IMR-90 (cell line): ENCODE data around the gene STK17A. TPM values are rescaled to one million over a fixed set of nuclear protein-coding genes. Genes with fewer than 3 reads are reported as not detected.

Experiments
- ATAC-seq: fragments of 200-7000 bp; cut with Tn5 transposase; 2 replicates; pipeline ENCODE4 v1.9.1; 2020; ENCODE audit warnings: low read depth, mild to moderate bottlenecking, moderate library complexity
- BruUV-seq: library from RNA; stranded (reverse); fragments of 400-500 nt; replicated peaks from 2 replicates; lab custom pipeline; 2021; lab: Mats Ljungman, UMichigan
- CTCF ChIA-PET: fragments of 300-600 bp; formaldehyde crosslinking; extraction: SDS; loops from one replicate; lab custom pipeline; 2021; ENCODE audit warnings: antibody characterized with exemption; lab: Yijun Ruan, JAX
- POLR2A ChIA-PET: fragments of 300-600 bp; sonication (Branson Sonifier 250); formaldehyde crosslinking; loops from one replicate; lab custom pipeline; 2022; ENCODE audit warnings: antibody characterized with exemption; ENCODE audit not compliant: unreplicated experiment; lab: Charles Lee
- DNase-seq: peaks from one replicate; pipeline ENCODE4 v3.0.0; 2013
- H2AFZ ChIP-seq: replicated peaks from 2 replicates; pipeline ENCODE3; 2013; ENCODE audit warnings: low read length, mild to moderate bottlenecking; ENCODE audit not compliant: poor library complexity
- H2AK5ac ChIP-seq: 2 replicates; pipeline ENCODE4 v1.6.1; 2013; ENCODE audit warnings: low read depth, low read length, inconsistent platforms
- H2AK9ac ChIP-seq: replicated peaks from 2 replicates; pipeline ENCODE3; 2013; ENCODE audit warnings: mild to moderate bottlenecking, low read depth, low read length, moderate library complexity; ENCODE audit not compliant: poor library complexity
- H2BK120ac ChIP-seq: 2 replicates; pipeline ENCODE4 v1.6.1; 2013; ENCODE audit warnings: low read depth, low read length, inconsistent platforms
- H2BK15ac ChIP-seq: 3 replicates; pipeline ENCODE4 v1.6.1; 2013; ENCODE audit warnings: low read depth, low read length, inconsistent platforms
- H2BK20ac ChIP-seq: 2 replicates; pipeline ENCODE4 v1.6.1; 2013; ENCODE audit warnings: low read depth, mild to moderate bottlenecking, inconsistent platforms, low read length, moderate library complexity
- H2BK5ac ChIP-seq: 2 replicates; pipeline ENCODE4 v1.6.1; 2013; ENCODE audit warnings: mild to moderate bottlenecking, low read depth, low read length, inconsistent platforms; ENCODE audit not compliant: poor library complexity, severe bottlenecking
- H3K14ac ChIP-seq: replicated peaks from 2 replicates; pipeline ENCODE4 v1.6.1; 2013; ENCODE audit warnings: low read depth, low read length, inconsistent platforms
- H3K18ac ChIP-seq: 2 replicates; pipeline ENCODE4 v1.6.1; 2013; ENCODE audit warnings: low read depth, low read length, control low read depth
- H3K23ac ChIP-seq: 2 replicates; pipeline ENCODE4 v1.6.1; 2013; ENCODE audit warnings: low read depth, low read length, inconsistent platforms
- H3K27ac ChIP-seq: 2 replicates; pipeline ENCODE4 v1.5.1; 2013; ENCODE audit warnings: mild to moderate bottlenecking, control low read depth, low read length; ENCODE audit not compliant: insufficient read depth
- H3K27me3 ChIP-seq: 2 replicates; pipeline ENCODE4 v1.6.1; 2013; ENCODE audit warnings: low read length; ENCODE audit not compliant: control insufficient read depth, insufficient read depth
- H3K36me3 ChIP-seq: 2 replicates; pipeline ENCODE4 v1.6.1; 2013; ENCODE audit warnings: low read length, mixed read lengths; ENCODE audit not compliant: control insufficient read depth, insufficient read depth
- H3K4ac ChIP-seq: 2 replicates; pipeline ENCODE4 v1.6.1; 2013; ENCODE audit warnings: low read depth, low read length, inconsistent platforms
- H3K4me1 ChIP-seq: 2 replicates; pipeline ENCODE4 v1.6.1; 2013; ENCODE audit warnings: low read length, mixed read lengths; ENCODE audit not compliant: control insufficient read depth, insufficient read depth
- H3K4me2 ChIP-seq: 2 replicates; pipeline ENCODE4 v1.6.1; 2013; ENCODE audit warnings: low read depth, mild to moderate bottlenecking, control low read depth, low read length, moderate library complexity
- H3K4me3 ChIP-seq: 2 replicates; pipeline ENCODE4 v1.5.1; 2013; ENCODE audit warnings: low read depth, mild to moderate bottlenecking, control low read depth, low read length, moderate library complexity; ENCODE audit not compliant: insufficient read depth
- H3K56ac ChIP-seq: 2 replicates; pipeline ENCODE4 v1.6.1; 2013; ENCODE audit warnings: low read length, inconsistent platforms; ENCODE audit not compliant: insufficient read depth; ENCODE audit errors: extremely low read depth
- H3K79me1 ChIP-seq, 2 experiments: 2 replicates each; pipeline ENCODE4 v1.6.1; 2013; ENCODE audit warnings: low read length in 2 of 2, inconsistent platforms in 1 of 2, low read depth in 1 of 2
- H3K9ac ChIP-seq: 2 replicates; pipeline ENCODE4 v1.6.1; 2013; ENCODE audit warnings: low read depth, low read length, control low read depth
- H3K9me1 ChIP-seq: 2 replicates; pipeline ENCODE4 v1.6.1; 2013; ENCODE audit warnings: low read length, inconsistent platforms; ENCODE audit not compliant: insufficient read depth
- H3K9me3 ChIP-seq: 2 replicates; pipeline ENCODE4 v1.6.1; 2013; ENCODE audit warnings: low read length; ENCODE audit not compliant: control insufficient read depth, insufficient read depth
- H4K20me1 ChIP-seq: 2 replicates; pipeline ENCODE4 v1.6.1; 2013; ENCODE audit warnings: low read length, inconsistent platforms; ENCODE audit not compliant: insufficient read depth
- H4K5ac ChIP-seq: 2 replicates; pipeline ENCODE4 v1.6.1; 2013; ENCODE audit warnings: mild to moderate bottlenecking, low read depth, low read length, control low read depth
- H4K8ac ChIP-seq, 2 experiments: 2 replicates each; pipeline ENCODE4 v1.6.1; 2013; ENCODE audit warnings: low read depth in 2 of 2, low read length in 2 of 2, control low read depth in 1 of 2, inconsistent platforms in 1 of 2
- H4K91ac ChIP-seq: 2 replicates; pipeline ENCODE4 v1.6.1; 2013; ENCODE audit warnings: low read depth, low read length, inconsistent platforms; ENCODE audit not compliant: insufficient read depth
- CTCF ChIP-seq: conservative IDR thresholded peaks from 2 replicates; pipeline ENCODE4 v1.5.1; 2012; ENCODE audit warnings: mild to moderate bottlenecking, low read depth, low read length, improper control_type of control experiment
- MXI1 ChIP-seq: IDR thresholded peaks from 2 replicates; pipeline ENCODE4 v1.6.1; 2012; ENCODE audit warnings: low read depth, mild to moderate bottlenecking, low read length, moderate library complexity, borderline replicate concordance
- SMC3 ChIP-seq: fragments of 150-350 bp; IDR thresholded peaks from 2 replicates; pipeline ENCODE4 v1.6.1; 2016; ENCODE audit warnings: low read depth, mild to moderate bottlenecking, antibody characterized with exemption, low read length, moderate library complexity
- WGBS, 2 experiments: methylation state at CpG; one replicate each; pipeline versions ENCODE4 v1.1.5 to v1.1.7; 2013; ENCODE audit warnings: missing lambda C conversion rate in 2 of 2; ENCODE audit not compliant: insufficient read length in 1 of 2; ENCODE audit errors: extremely low coverage in 2 of 2; 5-methylcytosine and 5-hydroxymethylcytosine counted together
- dilution Hi-C: fragments of 300-500 bp; cut with HindIII; formaldehyde crosslinking; loops from one replicate; pipeline ENCODE4 v1.14.3; 2018; ENCODE audit warnings: low sequenced_read_pairs; ENCODE audit not compliant: unreplicated experiment
- in situ Hi-C: fragments of 300-500 bp; cut with MboI; formaldehyde crosslinking; loops from 3 replicates; pipeline ENCODE4 v1.14.3; 2019; ENCODE audit warnings: low sequenced_read_pairs, inconsistent platforms, mixed read lengths
- intact Hi-C: fragments of 100-400 bp; cut with micrococcal nuclease; formaldehyde crosslinking; loops from 2 replicates; pipeline ENCODE4 v1.10.0; 2022
- polyA plus RNA-seq, 3 experiments: library from polyadenylated mRNA; depleted of rRNA; stranded (reverse); fragments of >200 nt; gene quantifications; 2 replicates each; pipeline ENCODE4 v1.2.3, GENCODE V29; 2012; ENCODE audit warnings: low replicate concordance in 1 of 3
- total RNA-seq: library from RNA; depleted of rRNA; stranded (reverse); fragments of >200 nt; gene quantifications from 2 replicates; pipeline ENCODE4 v1.2.3, GENCODE V29; 2012

STK17A gene
- total and polyA plus RNA-seq, 2 of the 4 experiments (the other 2 are of a cell fraction): 40.5 to 50.5 TPM

DNA sequence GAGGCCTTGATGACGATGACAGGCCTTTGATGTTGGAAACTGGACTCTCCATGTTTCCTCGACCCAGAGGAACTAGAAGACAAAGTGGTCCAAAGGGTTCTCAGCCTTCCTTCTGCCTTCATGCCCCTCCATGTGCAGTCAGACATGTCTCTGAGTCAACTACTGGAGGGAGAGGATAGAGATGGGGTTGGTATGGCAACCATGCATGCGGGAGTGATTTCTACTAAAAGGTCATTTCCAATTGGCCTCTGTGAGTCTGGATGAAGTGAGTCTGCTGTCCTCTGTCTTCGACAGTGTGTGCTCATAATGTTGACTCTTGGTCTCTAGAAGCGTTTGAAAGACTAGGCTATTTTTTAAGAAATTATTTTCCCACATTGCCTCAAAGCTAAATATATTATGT lies 29.2 kb downstream of the STK17A start:
- ATAC-seq (no peak; the same call in 1 of the 2 replicates), DNase-seq (peak; percentile 35)
- WGBS, 2 experiments: no CpG with 5 or more reads among the region's 5 CpGs
- ChIA-PET CTCF (interaction anchor here (2.6 kb wide), 1 partner anchor 30 kb away, joined by 12 read pairs; the partner anchor contains the start of gene STK17A), POLR2A (no interaction called here)
- Histone ChIP-seq H2BK5ac (peak overlapping the region; percentile 25), H3K9ac (no peak overlapping the region), H3K23ac (peak overlapping the region; percentile 26; the same call in 1 of the 2 replicates), H3K9me1 (peaks cover 15% of the 10 kb centered on the region), H3K79me1 (peaks cover 38 to 68% of the 10 kb centered on the region in 2 experiments), H2AFZ (no peak overlapping the region), H3K18ac (no peak overlapping the region), H3K27ac (peak overlapping the region; percentile 34; the same call in 1 of the 2 replicates), H3K9me3 (no peaks in the 10 kb centered on the region), H4K20me1 (peaks cover 43% of the 10 kb centered on the region), H2BK120ac (0 out of 2 replicates have a peak overlapping the region, but pooled peaks have one; percentile 1), H3K4me2 (no peak overlapping the region), H3K4ac (no peak overlapping the region; the same call in 1 of the 2 replicates), H3K36me3 (peaks cover 31% of the 10 kb centered on the region), H4K91ac (no peak overlapping the region), H4K8ac (no peak overlapping the region), H3K27me3 (no peaks in the 10 kb centered on the region), H2AK9ac (no peak overlapping the region), H3K14ac (peak overlapping the region; percentile 91), H2BK15ac (no peak overlapping the region), H2AK5ac (peak overlapping the region; percentile 31; the same call in 1 of the 2 replicates), H3K4me1 (peaks cover 13% of the 10 kb centered on the region), H4K5ac (no peak overlapping the region), H2BK20ac (peak overlapping the region; percentile 1; the same call in 1 of the 2 replicates), H3K56ac (no peak overlapping the region), H3K4me3 (no peak overlapping the region)
- dilution Hi-C loops: no loop called here
- BruUV-seq: no TSS peak
- no peak for TF ChIP-seq CTCF
- peak; percentile 58; the same call in 1 of the 2 replicates for TF ChIP-seq MXI1
- no peak for TF ChIP-seq SMC3
- in situ Hi-C loops: no loop called here
- intact Hi-C loops: no loop called here
